Fibroblast of skin of scalp (primary cell): ENCODE data around the gene QRICH2. TPM values are rescaled to one million over a fixed set of nuclear protein-coding genes. Genes with fewer than 3 reads are reported as not detected.
A peak's percentile ranks its signal among the peaks of the same experiment; 100 is the strongest.
"Not testable (repeated sequence)": the region's sequence is repeated elsewhere in the genome, so short reads cannot be mapped to it uniquely, and the experiment has no call there.

Experiments used
- DNase-seq: peaks from one replicate; pipeline ENCODE4 v3.0.0-alpha.2; 2013
- polyA plus RNA-seq, 2 experiments: library from polyadenylated mRNA; unstranded; fragments of 120-200 nt; gene quantifications; one replicate each; pipeline ENCODE4 v1.2.1, GENCODE V29; 2013; ENCODE audit not compliant: insufficient read length in 2 of 2

QRICH2 gene
- 6.8 TPM for polyA plus RNA-seq (2013, experiment 1 of 2; ENCODE audit: insufficient read length)
- polyA plus RNA-seq (2013, experiment 2 of 2; ENCODE audit: insufficient read length), result 5.8 TPM

GRCh38 chr17:76307966-76308338 is at the start of gene QRICH2:
Gene QRICH2, minus strand, starts transcription at chr17:76308276. Its CDS starts 278 bp downstream, at chr17:76307998.
- no peak for DNase-seq

- DNase-seq, result no peak
Observed at GRCh38 chr17:76357597-76358158, 49.6 kb upstream of the QRICH2 start.

- no peak for DNase-seq
Observed at GRCh38 chr17:76356803-76357456, 48.9 kb upstream of the QRICH2 start.

GRCh38 chr17:76354747-76355310 is 46.8 kb upstream of the QRICH2 start:
- no peak for DNase-seq

- no peak for DNase-seq
Observed at GRCh38 chr17:76354317-76354729, 46.2 kb upstream of the QRICH2 start.

- DNase-seq, result peak; percentile 92
Observed at GRCh38 chr17:76353599-76354316, 45.7 kb upstream of the QRICH2 start, which contains the start of gene PRPSAP1. Gene PRPSAP1, minus strand, starts transcription at chr17:76353916. Its CDS starts 213 bp downstream, at chr17:76353703.

- DNase-seq, result no peak
Observed at GRCh38 chr17:76353004-76353598, 45.0 kb upstream of the QRICH2 start.

- DNase-seq, result no peak
Observed at GRCh38 chr17:76351526-76352071, 43.5 kb upstream of the QRICH2 start.

- DNase-seq, result no peak
Observed at GRCh38 chr17:76350463-76350862, 42.4 kb upstream of the QRICH2 start.

GRCh38 chr17:76346936-76347335 is 38.9 kb upstream of the QRICH2 start:
- not testable (repeated sequence) for DNase-seq

- DNase-seq, result peak; percentile 61
Observed at GRCh38 chr17:76345377-76345974, 37.4 kb upstream of the QRICH2 start.

- DNase-seq, result no peak
Observed at GRCh38 chr17:76343106-76343505, 35.0 kb upstream of the QRICH2 start.

GRCh38 chr17:76341301-76341700 is 33.2 kb upstream of the QRICH2 start:
- DNase-seq, result no peak

- peak; percentile 67 for DNase-seq
Observed at GRCh38 chr17:76337413-76337777, 29.3 kb upstream of the QRICH2 start.

- no peak for DNase-seq
Observed at GRCh38 chr17:76336756-76337412, 28.8 kb upstream of the QRICH2 start.

- no peak for DNase-seq
Observed at GRCh38 chr17:76335716-76336381, 27.8 kb upstream of the QRICH2 start.

GRCh38 chr17:76333673-76334505 is 25.8 kb upstream of the QRICH2 start:
- no peak for DNase-seq

GRCh38 chr17:76331083-76331482 is 23.0 kb upstream of the QRICH2 start:
- no peak for DNase-seq

- DNase-seq, result no peak
Observed at GRCh38 chr17:76329664-76330063, 21.6 kb upstream of the QRICH2 start.

- DNase-seq, result no peak
Observed at GRCh38 chr17:76327696-76328095, 19.6 kb upstream of the QRICH2 start.
